Breast epithelium (tissue), 4 donors: ENCODE measurements around the gene ITPR3. TPM values are rescaled to one million over a fixed set of nuclear protein-coding genes. Genes with fewer than 3 reads are reported as not detected.

Source experiments
- DNase-seq, 2 donors: peaks; one replicate each; pipeline ENCODE4 v3.0.0-alpha.2; 2019; ENCODE audit warnings: low spot score in 2 of 2
- H3K27ac ChIP-seq, 2 donors: fragments of 200-600 bp; sonication (generic) in 1 of 2; one replicate each; pipeline ENCODE4 v1.5.1; 2016 to 2019; ENCODE audit warnings: mild to moderate bottlenecking in 1 of 2
- H3K27me3 ChIP-seq, 2 donors: fragments of 200-600 bp; sonication (generic) in 1 of 2; one replicate each; pipeline versions ENCODE4 v1.5.1 to v1.6.0; 2017 to 2019; ENCODE audit warnings: control low read depth in 1 of 2, mild to moderate bottlenecking in 1 of 2
- H3K36me3 ChIP-seq: fragments of 200-600 bp; one replicate; pipeline ENCODE4 v1.5.1; 2019
- H3K4me1 ChIP-seq, 2 donors: fragments of 200-600 bp; sonication (generic); one replicate each; pipeline ENCODE4 v1.5.1; 2016 to 2019; ENCODE audit warnings: control low read depth in 1 of 2
- H3K4me3 ChIP-seq, 3 donors: fragments of 200-600 bp; sonication (generic); 1 replicate in 2 of 3; 2 replicates in 1 of 3; pipeline ENCODE4 v1.5.1; 2016 to 2019; ENCODE audit warnings: mild to moderate bottlenecking in 3 of 3, moderate library complexity in 2 of 3
- H3K9me3 ChIP-seq, 2 donors: fragments of 200-600 bp; sonication (generic) in 1 of 2; one replicate each; pipeline ENCODE4 v1.5.1; 2016 to 2019; ENCODE audit warnings: control low read depth in 1 of 2
- POLR2A ChIP-seq: fragments of 450-650 bp; IDR thresholded peaks from one replicate; pipeline ENCODE4 v1.6.1; 2016; ENCODE audit warnings: antibody characterized with exemption, mild to moderate bottlenecking, moderate library complexity
- POLR2AphosphoS5 ChIP-seq, 3 donors: sonication (generic); formaldehyde crosslinking; IDR thresholded peaks; one replicate each; pipeline ENCODE4 v1.6.1; 2017; ENCODE audit warnings: antibody characterized with exemption in 3 of 3
- intact Hi-C: fragments of 100-400 bp; cut with DNase I; formaldehyde crosslinking; loops from one replicate; pipeline ENCODE4 v1.15.1; 2023; ENCODE audit warnings: low total_unique reads
- total RNA-seq, 3 donors: library from RNA; depleted of rRNA; stranded (reverse); fragments of >200 nt; gene quantifications; one replicate each; pipeline ENCODE4 v1.1.0, GENCODE V29; 2016
- TF ChIP-seq, protein P1 (sequence below), 3 donors: fragments of 450-650 bp; IDR thresholded peaks; one replicate each; pipeline ENCODE4 v1.5.1; 2016 to 2017; ENCODE audit warnings: antibody characterized with exemption in 3 of 3, mild to moderate bottlenecking in 3 of 3, moderate library complexity in 3 of 3

Gene ITPR3
- total RNA-seq, 3 donors from 2014 or later = 18.4 to 40.0 (median 27.7) TPM

DNA sequence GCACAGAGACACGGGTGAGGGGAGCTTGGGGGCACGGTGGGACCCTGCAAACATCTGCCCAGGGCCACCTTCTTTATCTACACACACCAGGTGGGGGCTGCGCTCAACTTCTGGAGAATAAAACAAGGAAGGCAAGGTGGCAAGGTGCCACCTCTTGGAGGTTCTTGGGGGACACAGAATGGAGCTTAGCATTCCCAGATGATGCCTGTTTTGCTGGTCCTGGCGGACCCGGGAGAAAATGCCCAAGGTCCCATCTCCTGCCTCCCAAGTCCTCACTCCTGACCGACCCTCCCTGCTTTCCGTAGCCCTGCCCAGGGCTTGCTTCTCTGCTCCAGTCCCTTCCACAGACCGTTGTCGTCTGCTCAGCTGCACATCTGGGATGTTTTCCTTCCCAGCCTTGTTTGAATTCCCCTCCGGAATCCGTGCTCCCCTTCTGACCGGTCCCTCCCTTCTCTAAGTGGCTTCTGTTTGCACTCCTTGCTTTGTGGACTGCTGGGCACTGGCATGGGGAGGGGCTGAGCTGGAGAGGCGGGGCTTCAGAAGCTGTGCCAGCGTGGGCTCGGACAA is 13.1 kb downstream of the ITPR3 start:
- Histone ChIP-seq H3K4me1 (peaks cover 4 to 6% of the 10 kb centered on the region in 2 donors), H3K27me3 (no peaks in the 10 kb centered on the region), H3K4me3 (peak overlapping the region; percentile 33 to 72 (median 53)), H3K36me3 (no peaks in the 10 kb centered on the region), H3K9me3 (no peaks in the 10 kb centered on the region), H3K27ac (no peak overlapping the region)
- intact Hi-C loops = no loop called here
- no peak for DNase-seq
- TF ChIP-seq, protein P1, sequence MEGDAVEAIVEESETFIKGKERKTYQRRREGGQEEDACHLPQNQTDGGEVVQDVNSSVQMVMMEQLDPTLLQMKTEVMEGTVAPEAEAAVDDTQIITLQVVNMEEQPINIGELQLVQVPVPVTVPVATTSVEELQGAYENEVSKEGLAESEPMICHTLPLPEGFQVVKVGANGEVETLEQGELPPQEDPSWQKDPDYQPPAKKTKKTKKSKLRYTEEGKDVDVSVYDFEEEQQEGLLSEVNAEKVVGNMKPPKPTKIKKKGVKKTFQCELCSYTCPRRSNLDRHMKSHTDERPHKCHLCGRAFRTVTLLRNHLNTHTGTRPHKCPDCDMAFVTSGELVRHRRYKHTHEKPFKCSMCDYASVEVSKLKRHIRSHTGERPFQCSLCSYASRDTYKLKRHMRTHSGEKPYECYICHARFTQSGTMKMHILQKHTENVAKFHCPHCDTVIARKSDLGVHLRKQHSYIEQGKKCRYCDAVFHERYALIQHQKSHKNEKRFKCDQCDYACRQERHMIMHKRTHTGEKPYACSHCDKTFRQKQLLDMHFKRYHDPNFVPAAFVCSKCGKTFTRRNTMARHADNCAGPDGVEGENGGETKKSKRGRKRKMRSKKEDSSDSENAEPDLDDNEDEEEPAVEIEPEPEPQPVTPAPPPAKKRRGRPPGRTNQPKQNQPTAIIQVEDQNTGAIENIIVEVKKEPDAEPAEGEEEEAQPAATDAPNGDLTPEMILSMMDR (IDR thresholded peaks at IDR 0.05) = no peak
- TF ChIP-seq POLR2AphosphoS5 (IDR thresholded peaks at IDR 0.05) (no peak), POLR2A (no peak)

DNA sequence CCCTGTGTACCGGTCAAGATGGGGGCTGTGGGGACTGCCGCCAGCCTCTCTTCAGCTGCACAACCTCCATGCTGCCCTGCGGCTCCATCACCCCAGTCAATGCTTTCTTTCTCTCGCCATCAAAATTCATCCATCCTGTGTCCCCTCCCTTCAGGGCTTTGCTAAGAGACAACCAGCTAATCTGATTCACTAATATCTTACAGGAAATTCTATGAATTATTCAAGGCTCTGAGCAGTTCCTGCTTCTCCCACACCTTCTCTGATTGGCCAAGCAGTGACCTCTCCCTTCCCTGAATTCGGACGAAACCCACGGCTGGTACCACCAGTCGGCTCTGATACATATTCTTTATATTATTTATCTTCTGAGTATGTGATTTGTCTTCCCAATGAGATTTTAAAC is 13.8 kb downstream of the ITPR3 start:
- intact Hi-C loops = no loop called here
- H3K27ac ChIP-seq = no peak overlapping the region
- no peaks in the 10 kb centered on the region for H3K36me3 ChIP-seq
- no peak for DNase-seq
- H3K27me3 ChIP-seq = no peaks in the 10 kb centered on the region
- no peak overlapping the region for H3K4me3 ChIP-seq
- H3K9me3 ChIP-seq = no peaks in the 10 kb centered on the region
- H3K4me1 ChIP-seq = peaks cover 4 to 6% of the 10 kb centered on the region in 2 donors
- TF ChIP-seq POLR2A = no peak
- TF ChIP-seq, protein P1 (IDR thresholded peaks at IDR 0.05) = no peak
- TF ChIP-seq POLR2AphosphoS5 (IDR thresholded peaks at IDR 0.05) = no peak

DNA sequence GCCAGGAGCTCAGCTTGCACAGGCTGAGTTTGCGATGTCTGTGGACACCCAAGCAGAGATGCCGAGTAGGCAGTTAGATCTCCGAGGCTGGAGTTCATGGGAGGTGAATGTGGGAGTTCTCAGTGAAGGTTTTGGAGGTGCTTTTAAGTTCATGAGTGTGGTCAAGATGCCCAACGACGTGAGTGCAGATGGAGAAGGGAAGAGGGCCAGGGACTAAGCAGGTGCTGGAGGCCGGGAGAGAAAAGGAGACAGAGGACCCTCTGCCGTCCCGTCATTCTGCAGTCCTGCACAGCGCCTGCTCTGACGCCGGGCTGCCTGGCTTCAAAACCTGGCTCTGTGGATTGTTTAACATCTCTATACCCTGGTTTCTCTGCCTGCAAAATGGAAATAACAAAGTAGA is 15.5 kb downstream of the ITPR3 start:
- intact Hi-C loops = no loop called here
- Histone ChIP-seq H3K4me1 (peaks cover 4 to 6% of the 10 kb centered on the region in 2 donors), H3K9me3 (no peaks in the 10 kb centered on the region)

DNA sequence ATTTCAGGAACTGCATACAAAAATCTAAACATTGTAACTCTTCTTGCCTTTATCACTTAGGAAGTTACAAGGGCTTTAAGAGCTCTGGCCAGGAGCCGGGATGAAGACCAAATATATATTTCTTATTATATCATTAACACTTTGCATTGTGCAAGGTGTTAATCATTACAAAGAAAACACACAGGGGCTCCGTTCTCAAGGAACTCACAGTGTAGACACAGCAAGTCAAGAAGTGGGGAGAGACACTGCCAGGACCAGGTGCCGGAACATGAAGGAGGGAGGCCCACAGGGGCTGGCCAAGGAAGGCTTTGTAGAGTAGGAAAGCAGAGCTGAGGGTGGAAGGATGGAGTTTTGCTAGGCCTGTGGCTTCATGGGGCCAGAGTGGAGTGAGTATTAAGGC is 17.4 kb downstream of the ITPR3 start:
- no peaks in the 10 kb centered on the region for H3K27me3 ChIP-seq
- no peak overlapping the region for H3K27ac ChIP-seq
- H3K4me1 ChIP-seq = peaks cover 4 to 6% of the 10 kb centered on the region in 2 donors
- TF ChIP-seq, protein P1 (IDR thresholded peaks at IDR 0.05) = no peak
- TF ChIP-seq POLR2AphosphoS5 (IDR thresholded peaks at IDR 0.05) (no peak), POLR2A (no peak)
- H3K36me3 ChIP-seq = no peaks in the 10 kb centered on the region
- DNase-seq = no peak
- no peak overlapping the region for H3K4me3 ChIP-seq
- intact Hi-C loops = no loop called here
- H3K9me3 ChIP-seq = no peaks in the 10 kb centered on the region

More for the DNA sequence above, 15.5 kb downstream of the ITPR3 start:
- no peaks in the 10 kb centered on the region for H3K36me3 ChIP-seq
- TF ChIP-seq, protein P1 (IDR thresholded peaks at IDR 0.05) = no peak
- no peak for TF ChIP-seq POLR2A
- H3K27ac ChIP-seq = no peak overlapping the region
- no peaks in the 10 kb centered on the region for H3K27me3 ChIP-seq
- no peak for DNase-seq
- H3K4me3 ChIP-seq = no peak overlapping the region

DNA sequence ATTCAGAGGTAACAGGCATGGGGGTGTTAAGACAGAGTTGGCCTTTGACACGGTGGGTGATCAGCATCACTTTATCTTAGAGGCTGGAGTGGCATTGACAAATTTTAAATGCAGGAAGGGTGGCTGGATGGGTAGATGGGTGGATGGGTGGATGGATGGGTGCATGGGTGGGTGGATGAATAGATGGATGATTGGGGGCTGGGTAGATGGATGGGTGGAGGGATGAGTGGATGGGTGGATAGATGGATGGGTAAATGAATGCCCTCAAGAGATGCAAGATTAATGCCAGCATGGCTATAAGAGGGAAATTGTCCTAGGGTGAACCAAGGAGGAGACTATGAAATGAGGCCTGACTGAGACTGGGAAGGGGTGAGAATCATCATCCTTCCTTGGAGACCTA is 18.4 kb downstream of the ITPR3 start:
- no peaks in the 10 kb centered on the region for H3K9me3 ChIP-seq
- no peak for DNase-seq
- intact Hi-C loops = no loop called here
- H3K4me1 ChIP-seq = no peaks in the 10 kb centered on the region
- H3K4me3 ChIP-seq = no peak overlapping the region
- no peaks in the 10 kb centered on the region for H3K27me3 ChIP-seq
- TF ChIP-seq, protein P1 (IDR thresholded peaks at IDR 0.05) = no peak
- TF ChIP-seq POLR2AphosphoS5 (IDR thresholded peaks at IDR 0.05) = no peak
- no peak for TF ChIP-seq POLR2A
- H3K36me3 ChIP-seq = no peaks in the 10 kb centered on the region
- H3K27ac ChIP-seq = no peak overlapping the region
